Measurements from ENCODE around the gene SLC6A13. TPM values are rescaled to one million over a fixed set of nuclear protein-coding genes. Genes with fewer than 3 reads are reported as not detected.

SLC6A13 gene
- total and polyA plus RNA-seq, 2 of the 8 experiments (the other 6 are each of a cell fraction or from before 2014, with no cell fraction given): 0.03 TPM; not detected in 1

DNA sequence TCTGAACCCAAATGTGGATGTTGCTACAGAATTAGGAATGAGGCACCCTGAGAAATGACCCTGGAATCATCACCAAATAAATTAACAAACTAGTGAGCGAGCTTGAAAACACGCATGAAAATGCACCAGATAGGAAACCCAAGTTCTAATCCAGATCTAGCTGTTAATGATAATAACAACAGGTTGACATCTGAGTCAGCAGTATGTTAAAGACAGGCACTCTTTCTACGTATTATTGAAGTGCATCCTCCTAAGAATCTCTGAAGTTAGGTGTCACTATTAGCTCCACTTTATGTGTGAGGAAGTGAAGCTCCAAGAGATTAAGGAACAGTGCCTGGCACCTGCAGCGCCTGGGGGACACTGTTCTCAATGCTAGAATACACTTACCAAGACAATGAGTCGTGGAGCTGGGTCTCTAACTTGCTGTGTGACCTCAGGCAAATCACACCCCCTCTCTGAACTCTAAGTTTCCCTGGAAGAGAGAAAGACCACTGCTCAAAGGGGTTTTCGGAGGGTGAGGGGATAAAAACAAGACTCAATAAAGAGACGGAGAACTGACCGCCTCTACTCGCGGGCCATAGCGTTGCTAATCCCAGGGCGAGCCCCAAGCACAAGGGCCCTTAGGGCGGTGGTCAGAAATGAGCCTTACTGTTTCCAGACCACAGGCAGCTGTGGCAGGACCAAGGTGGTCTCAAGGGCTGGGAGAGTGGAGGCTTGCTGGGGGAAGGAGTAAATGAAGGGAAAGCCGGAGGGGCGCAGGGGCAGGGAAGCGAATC is 50.8 kb downstream of the SLC6A13 start:
- Histone ChIP-seq H3K4me2 (ENCODE audit: insufficient read depth in 1 of 2, low read depth in 2 of 2, low read length in 2 of 2) (no peak overlapping the region), H4K20me1 (replicated peaks in 1 of 2; ENCODE audit: control insufficient read depth in 1 of 2, insufficient read depth in 2 of 2, low read length in 2 of 2) (peaks cover 0 to 2% of the 10 kb centered on the region in 2 experiments), H3K9ac (replicated peaks in 1 of 4; ENCODE audit: extremely low read depth in 1 of 4, low read depth in 3 of 4, low read length in 3 of 4) (no peak overlapping the region), H2BK12ac (ENCODE audit: low read depth, low read length) (no peak overlapping the region), H2BK20ac (ENCODE audit: low read length) (no peak overlapping the region), H2AFZ (ENCODE audit: low read length) (no peak overlapping the region), H3K9me3 (ENCODE audit: insufficient read depth in 2 of 2, low read depth in 1 of 2, low read length in 1 of 2) (no peaks in the 10 kb centered on the region), H3K4me1 (replicated peaks in 1 of 4; ENCODE audit: control insufficient read depth in 3 of 4, insufficient read depth in 4 of 4, low read length in 3 of 4) (peaks cover 0 to 20% (median 15%) of the 10 kb centered on the region in 4 experiments; a peak in 6 of 7 replicates), H3K4ac (replicated peaks; ENCODE audit: insufficient read length, low read depth, low read length) (no peak overlapping the region), H3K23me2 (ENCODE audit: low read depth, low read length) (no peaks in the 10 kb centered on the region), H3K27me3 (replicated peaks in 1 of 4; ENCODE audit: control insufficient read depth in 3 of 4, extremely low read depth in 1 of 4, insufficient read depth in 3 of 4, low read length in 3 of 4) (peaks cover 0 to 18% (median 13%) of the 10 kb centered on the region in 4 experiments; a peak in 4 of 7 replicates), H3K56ac (replicated peaks; ENCODE audit: insufficient read length, low read depth, low read length) (no peak overlapping the region), H4K8ac (ENCODE audit: extremely low read depth, insufficient read depth, low read length) (no peak overlapping the region), H2BK5ac (ENCODE audit: low read depth, low read length) (no peak overlapping the region), H2AK5ac (ENCODE audit: low read depth, low read length) (no peak overlapping the region), H3K18ac (ENCODE audit: extremely low read depth, low read length) (no peak overlapping the region), H2BK15ac (ENCODE audit: low read length) (no peak overlapping the region), H3K36me3 (ENCODE audit: control insufficient read depth in 2 of 4, insufficient read depth in 4 of 4, low read length in 3 of 4) (no peaks in the 10 kb centered on the region), H2BK120ac (replicated peaks; ENCODE audit: low read depth, low read length) (no peak overlapping the region), H4K91ac (replicated peaks; ENCODE audit: insufficient read length, low read length) (no peak overlapping the region), H3K23ac (ENCODE audit: insufficient read length) (no peak overlapping the region), H4K5ac (ENCODE audit: insufficient read length, low read depth, low read length) (no peak overlapping the region), H3K27ac (ENCODE audit: low read depth, low read length) (no peak overlapping the region), H3K14ac (ENCODE audit: insufficient read length) (no peak overlapping the region), H3K79me2 (ENCODE audit: control insufficient read depth in 1 of 2, insufficient read depth in 2 of 2, low read length in 2 of 2) (no peaks in the 10 kb centered on the region), H3K4me3 (ENCODE audit: extremely low read depth in 1 of 4, insufficient read depth in 2 of 4, low read depth in 3 of 4, low read length in 4 of 4) (no peak overlapping the region), H3K79me1 (ENCODE audit: low read depth, low read length) (no peaks in the 10 kb centered on the region)
- FAIRE-seq (no peak), DNase-seq (ENCODE audit: low read depth in 1 of 2, low spot score in 2 of 2) (no peak)
- TF ChIP-seq CEBPB (IDR thresholded peaks at IDR 0.05; ENCODE audit: low read depth, low read length): no peak
- TF ChIP-seq KDM1A (IDR thresholded peaks at IDR 0.05; ENCODE audit: borderline replicate concordance, low read length): peak; percentile 63; the same call in 1 of the 2 replicates
- TF ChIP-seq TCF12 (IDR thresholded peaks at IDR 0.05; ENCODE audit: low read depth, low read length): peak; percentile 96; the same call in 1 of the 2 replicates
- peak; percentile 88 for TF ChIP-seq POLR2AphosphoS5 (IDR thresholded peaks at IDR 0.05; ENCODE audit: low read depth, low read length)
- POLR2A ChIA-PET (ENCODE audit: partially characterized antibody): interaction anchor here (1.3 to 2.0 kb wide), 2 partner anchors 8 to 24 kb away, joined by 3 to 8 read pairs; no protein-coding TSS in a partner anchor
- 80% methylated on average over 16 of the region's 16 CpGs; no CpG with 5 or more reads in 1 of the 2 experiments for WGBS, 2 experiments (ENCODE audit: extremely low coverage in 1 of 2, insufficient coverage in 1 of 2, insufficient read length in 1 of 2, insufficient replicate concordance in 2 of 2, low coverage in 1 of 2, low lambda C conversion rate in 2 of 2, missing lambda C conversion rate in 1 of 2)
- CTCF ChIA-PET (ENCODE audit: partially characterized antibody): interaction anchor here (1.0 to 3.4 kb wide), 8 partner anchors 8 to 106 kb away, joined by 3 to 31 read pairs (median 6); no protein-coding TSS in a partner anchor
